ENCODE results near the gene GPR17. TPM values are rescaled to one million over a fixed set of nuclear protein-coding genes. Genes with fewer than 3 reads are reported as not detected.

GPR17 gene
- total RNA-seq, 2 experiments from 2014 or later, result not detected

GRCh38 chr2:127681976-127682857 lies 36.3 kb downstream of the GPR17 start:
- Mint-ChIP-seq H3K4me1 (ENCODE audit: low read depth) (peaks cover 2% of the 10 kb centered on the region), H3K9me3 (ENCODE audit: insufficient read depth) (no peaks in the 10 kb centered on the region), H3K36me3 (ENCODE audit: low read depth) (no peaks in the 10 kb centered on the region), H3K27ac (no peak overlapping the region), H3K4me3 (no peak overlapping the region), H3K27me3 (ENCODE audit: low read depth) (peaks cover 25% of the 10 kb centered on the region)
- no peak for ATAC-seq
- ChIA-PET CTCF (interaction anchor here (0.6 kb wide), 1 partner anchor 84 kb away, joined by 3 read pairs; no protein-coding TSS in a partner anchor), POLR2A (interaction anchor here (0.6 kb wide), 1 partner anchor 12 kb away, joined by 3 read pairs; no protein-coding TSS in a partner anchor)
- DNase-seq, result no peak

- ATAC-seq (no peak), DNase-seq (no peak)
- H3K4me3 Mint-ChIP-seq, result no peak overlapping the region
- H3K9me3 Mint-ChIP-seq (ENCODE audit: insufficient read depth), result no peaks in the 10 kb centered on the region
- ChIA-PET POLR2A (no interaction called here), CTCF (interaction anchor here (0.6 kb wide), 1 partner anchor 83 kb away, joined by 3 read pairs; no protein-coding TSS in a partner anchor)
- peaks cover 2% of the 10 kb centered on the region for H3K4me1 Mint-ChIP-seq (ENCODE audit: low read depth)
- no peaks in the 10 kb centered on the region for H3K36me3 Mint-ChIP-seq (ENCODE audit: low read depth)
- H3K27me3 Mint-ChIP-seq (ENCODE audit: low read depth), result peaks cover 18% of the 10 kb centered on the region
- H3K27ac Mint-ChIP-seq, result no peak overlapping the region
These were observed 37.1 kb downstream of the GPR17 start for GRCh38 chr2:127683056-127683455.

GRCh38 chr2:127683757-127684156 lies 37.8 kb downstream of the GPR17 start:
- Mint-ChIP-seq H3K4me1 (ENCODE audit: low read depth) (peaks cover 2% of the 10 kb centered on the region), H3K9me3 (ENCODE audit: insufficient read depth) (peaks cover 7% of the 10 kb centered on the region), H3K27ac (no peak overlapping the region), H3K36me3 (ENCODE audit: low read depth) (peaks cover 1% of the 10 kb centered on the region), H3K27me3 (ENCODE audit: low read depth) (peaks cover 15% of the 10 kb centered on the region), H3K4me3 (no peak overlapping the region)
- ChIA-PET CTCF (no interaction called here), POLR2A (no interaction called here)
- ATAC-seq (no peak), DNase-seq (no peak)

GRCh38 chr2:127685410-127686080 lies 39.6 kb downstream of the GPR17 start:
- no peak overlapping the region for H3K27ac Mint-ChIP-seq

GRCh38 chr2:127688405-127688804 lies 42.5 kb downstream of the GPR17 start:
- Mint-ChIP-seq H3K9me3 (ENCODE audit: insufficient read depth) (peaks cover 16% of the 10 kb centered on the region), H3K36me3 (ENCODE audit: low read depth) (peaks cover 10% of the 10 kb centered on the region), H3K4me1 (ENCODE audit: low read depth) (no peaks in the 10 kb centered on the region), H3K4me3 (no peak overlapping the region), H3K27ac (no peak overlapping the region), H3K27me3 (ENCODE audit: low read depth) (peaks cover 13% of the 10 kb centered on the region)
- ChIA-PET POLR2A (no interaction called here), CTCF (no interaction called here)
- ATAC-seq (no peak), DNase-seq (no peak)

More at GRCh38 chr2:127685410-127686080, 39.6 kb downstream of the GPR17 start:
- H3K4me1 Mint-ChIP-seq (ENCODE audit: low read depth), result peaks cover 2% of the 10 kb centered on the region
- ChIA-PET CTCF (no interaction called here), POLR2A (no interaction called here)
- H3K36me3 Mint-ChIP-seq (ENCODE audit: low read depth), result peaks cover 5% of the 10 kb centered on the region
- peaks cover 15% of the 10 kb centered on the region for H3K27me3 Mint-ChIP-seq (ENCODE audit: low read depth)
- H3K4me3 Mint-ChIP-seq, result no peak overlapping the region
- ATAC-seq (no peak), DNase-seq (no peak)
- peaks cover 10% of the 10 kb centered on the region for H3K9me3 Mint-ChIP-seq (ENCODE audit: insufficient read depth)

- Mint-ChIP-seq H3K27me3 (ENCODE audit: low read depth) (peaks cover 11% of the 10 kb centered on the region), H3K9me3 (ENCODE audit: insufficient read depth) (peaks cover 16% of the 10 kb centered on the region), H3K27ac (no peak overlapping the region), H3K4me1 (ENCODE audit: low read depth) (no peaks in the 10 kb centered on the region), H3K36me3 (ENCODE audit: low read depth) (peaks cover 10% of the 10 kb centered on the region), H3K4me3 (no peak overlapping the region)
- CTCF ChIA-PET, result interaction anchor here (6.5 kb wide), 1 partner anchor 99 kb away, joined by 36 read pairs; no protein-coding TSS in a partner anchor
- POLR2A ChIA-PET, result no interaction called here
- DNase-seq (no peak), ATAC-seq (no peak)
These were observed 44.7 kb downstream of the GPR17 start for GRCh38 chr2:127690696-127691095.

GRCh38 chr2:127694986-127695385 lies 49.0 kb downstream of the GPR17 start:
- DNase-seq (no peak), ATAC-seq (no peak)
- Mint-ChIP-seq H3K4me1 (ENCODE audit: low read depth) (no peaks in the 10 kb centered on the region), H3K9me3 (ENCODE audit: insufficient read depth) (peaks cover 7% of the 10 kb centered on the region), H3K27ac (no peak overlapping the region), H3K4me3 (no peak overlapping the region), H3K27me3 (ENCODE audit: low read depth) (no peaks in the 10 kb centered on the region), H3K36me3 (ENCODE audit: low read depth) (peaks cover 6% of the 10 kb centered on the region)
- ChIA-PET POLR2A (no interaction called here), CTCF (interaction anchor here (1.3 to 6.5 kb wide), 2 partner anchors 46 to 104 kb away, joined by 4 to 36 read pairs; no protein-coding TSS in a partner anchor)

GRCh38 chr2:127695491-127696472 lies 49.8 kb downstream of the GPR17 start:
- CTCF ChIA-PET, result interaction anchor here (0.8 to 6.5 kb wide), 4 partner anchors 8 to 105 kb away, joined by 3 to 36 read pairs (median 4); no protein-coding TSS in a partner anchor
- ATAC-seq, result peak; percentile 91
- Mint-ChIP-seq H3K4me1 (ENCODE audit: low read depth) (peaks cover 7% of the 10 kb centered on the region), H3K4me3 (no peak overlapping the region), H3K27ac (no peak overlapping the region), H3K27me3 (ENCODE audit: low read depth) (no peaks in the 10 kb centered on the region), H3K36me3 (ENCODE audit: low read depth) (peaks cover 8% of the 10 kb centered on the region), H3K9me3 (ENCODE audit: insufficient read depth) (peaks cover 5% of the 10 kb centered on the region)
- POLR2A ChIA-PET, result interaction anchor here (1.2 kb wide), 1 partner anchor 104 kb away, joined by 3 read pairs; no protein-coding TSS in a partner anchor
- peak; percentile 74 for DNase-seq

- Mint-ChIP-seq H3K9me3 (ENCODE audit: insufficient read depth) (no peaks in the 10 kb centered on the region), H3K4me3 (no peak overlapping the region), H3K27ac (no peak overlapping the region), H3K27me3 (ENCODE audit: low read depth) (no peaks in the 10 kb centered on the region), H3K4me1 (ENCODE audit: low read depth) (peaks cover 15% of the 10 kb centered on the region), H3K36me3 (ENCODE audit: low read depth) (peaks cover 8% of the 10 kb centered on the region)
- ChIA-PET CTCF (no interaction called here), POLR2A (no interaction called here)
- DNase-seq (no peak), ATAC-seq (no peak)
These were observed 51.7 kb downstream of the GPR17 start for GRCh38 chr2:127697482-127698180.

- ATAC-seq (no peak), DNase-seq (no peak)
- CTCF ChIA-PET, result no interaction called here
- H3K4me1 Mint-ChIP-seq (ENCODE audit: low read depth), result peaks cover 26% of the 10 kb centered on the region
- no peak overlapping the region for H3K27ac Mint-ChIP-seq
- H3K27me3 Mint-ChIP-seq (ENCODE audit: low read depth), result no peaks in the 10 kb centered on the region
- no peak overlapping the region for H3K4me3 Mint-ChIP-seq
- no peaks in the 10 kb centered on the region for H3K9me3 Mint-ChIP-seq (ENCODE audit: insufficient read depth)
- peaks cover 14% of the 10 kb centered on the region for H3K36me3 Mint-ChIP-seq (ENCODE audit: low read depth)
- POLR2A ChIA-PET, result no interaction called here
These were observed 52.8 kb downstream of the GPR17 start for GRCh38 chr2:127698553-127699355.
